ENCODE measurements around the gene SET.

The SET gene

DNA sequence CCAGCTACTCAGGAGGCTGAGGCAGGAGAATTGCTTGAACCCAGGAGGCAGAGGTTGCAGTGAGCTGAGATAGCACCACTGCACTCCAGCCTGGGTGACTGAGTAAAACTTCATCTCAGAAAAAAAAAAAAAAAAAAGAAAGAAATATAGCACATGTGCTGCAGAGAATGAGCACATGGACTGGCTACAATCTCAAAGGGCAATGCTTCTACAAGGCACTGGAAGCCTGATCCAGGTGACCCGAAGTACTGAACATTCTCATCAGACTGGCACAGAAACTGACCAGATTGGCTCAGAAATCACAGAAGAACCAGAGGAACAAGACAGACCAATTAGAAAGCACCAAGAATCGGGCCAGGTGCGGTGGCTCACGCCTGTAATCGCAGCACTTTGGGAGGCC lies 37.2 kb upstream of the SET start:
- Histone ChIP-seq H3K27me3 (replicated peaks; ENCODE audit: control insufficient read depth, insufficient read depth, low read length) (no peaks in the 10 kb centered on the region), H3K4me3 (replicated peaks; ENCODE audit: low read depth, low read length) (no peak overlapping the region), H3K36me3 (ENCODE audit: control insufficient read depth, insufficient read depth, low read length) (no peaks in the 10 kb centered on the region)
- TF ChIP-seq, protein P1, sequence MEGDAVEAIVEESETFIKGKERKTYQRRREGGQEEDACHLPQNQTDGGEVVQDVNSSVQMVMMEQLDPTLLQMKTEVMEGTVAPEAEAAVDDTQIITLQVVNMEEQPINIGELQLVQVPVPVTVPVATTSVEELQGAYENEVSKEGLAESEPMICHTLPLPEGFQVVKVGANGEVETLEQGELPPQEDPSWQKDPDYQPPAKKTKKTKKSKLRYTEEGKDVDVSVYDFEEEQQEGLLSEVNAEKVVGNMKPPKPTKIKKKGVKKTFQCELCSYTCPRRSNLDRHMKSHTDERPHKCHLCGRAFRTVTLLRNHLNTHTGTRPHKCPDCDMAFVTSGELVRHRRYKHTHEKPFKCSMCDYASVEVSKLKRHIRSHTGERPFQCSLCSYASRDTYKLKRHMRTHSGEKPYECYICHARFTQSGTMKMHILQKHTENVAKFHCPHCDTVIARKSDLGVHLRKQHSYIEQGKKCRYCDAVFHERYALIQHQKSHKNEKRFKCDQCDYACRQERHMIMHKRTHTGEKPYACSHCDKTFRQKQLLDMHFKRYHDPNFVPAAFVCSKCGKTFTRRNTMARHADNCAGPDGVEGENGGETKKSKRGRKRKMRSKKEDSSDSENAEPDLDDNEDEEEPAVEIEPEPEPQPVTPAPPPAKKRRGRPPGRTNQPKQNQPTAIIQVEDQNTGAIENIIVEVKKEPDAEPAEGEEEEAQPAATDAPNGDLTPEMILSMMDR (IDR thresholded peaks at IDR 0.05; ENCODE audit: insufficient read depth, low read length, poor library complexity, severe bottlenecking): no peak
- DNase-seq (ENCODE audit: extremely low read depth, insufficient read length): no peak

DNA sequence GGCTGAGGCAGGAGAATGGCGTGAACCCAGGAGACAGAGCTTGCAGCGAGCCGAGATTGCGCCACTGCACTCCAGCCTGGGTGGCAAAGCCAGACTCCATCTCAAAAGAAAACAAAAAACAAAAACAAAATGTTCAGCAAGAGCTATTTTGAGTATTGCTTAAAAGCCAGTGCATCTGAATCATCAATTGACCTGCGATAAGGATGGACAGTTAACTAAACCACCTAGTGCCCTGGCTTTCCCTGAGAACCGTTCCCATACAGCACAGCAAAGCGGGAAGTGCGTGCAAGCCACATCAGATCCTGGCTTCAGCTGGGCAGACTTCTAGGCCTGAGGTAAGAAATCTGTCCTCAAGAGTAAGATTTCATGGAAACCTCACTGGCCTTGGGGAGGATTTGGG lies 35.1 kb upstream of the SET start:
- Histone ChIP-seq H3K36me3 (ENCODE audit: control insufficient read depth, insufficient read depth, low read length) (no peaks in the 10 kb centered on the region), H3K4me3 (replicated peaks; ENCODE audit: low read depth, low read length) (no peak overlapping the region), H3K27me3 (replicated peaks; ENCODE audit: control insufficient read depth, insufficient read depth, low read length) (no peaks in the 10 kb centered on the region)
- no peak for DNase-seq (ENCODE audit: extremely low read depth, insufficient read length)
- TF ChIP-seq, protein P1 (IDR thresholded peaks at IDR 0.05; ENCODE audit: insufficient read depth, low read length, poor library complexity, severe bottlenecking): no peak

DNA sequence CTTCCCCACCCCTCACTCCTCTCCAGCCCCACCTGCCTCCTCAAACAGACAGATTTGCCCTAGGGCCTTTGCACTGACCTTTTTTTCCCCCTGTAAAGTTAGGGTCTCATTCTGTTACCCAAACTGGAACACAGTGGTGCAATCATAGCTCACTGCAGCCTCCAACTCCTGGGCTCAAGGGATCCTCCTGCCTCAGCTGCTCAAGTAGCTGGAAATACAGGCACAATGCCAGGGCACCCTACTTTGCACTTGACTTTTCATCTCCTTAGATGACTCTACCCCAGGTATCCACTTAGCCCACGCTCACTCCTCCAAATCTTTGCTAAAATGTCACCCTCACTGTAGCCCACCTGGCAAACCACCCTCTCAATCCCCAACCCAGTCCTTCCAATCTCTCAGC lies 34.5 kb upstream of the SET start:
- H3K36me3 ChIP-seq (ENCODE audit: control insufficient read depth, insufficient read depth, low read length): no peaks in the 10 kb centered on the region
- TF ChIP-seq, protein P1 (IDR thresholded peaks at IDR 0.05; ENCODE audit: insufficient read depth, low read length, poor library complexity, severe bottlenecking): no peak
- no peak overlapping the region for H3K4me3 ChIP-seq (replicated peaks; ENCODE audit: low read depth, low read length)
- DNase-seq (ENCODE audit: extremely low read depth, insufficient read length): no peak
- no peaks in the 10 kb centered on the region for H3K27me3 ChIP-seq (replicated peaks; ENCODE audit: control insufficient read depth, insufficient read depth, low read length)

DNA sequence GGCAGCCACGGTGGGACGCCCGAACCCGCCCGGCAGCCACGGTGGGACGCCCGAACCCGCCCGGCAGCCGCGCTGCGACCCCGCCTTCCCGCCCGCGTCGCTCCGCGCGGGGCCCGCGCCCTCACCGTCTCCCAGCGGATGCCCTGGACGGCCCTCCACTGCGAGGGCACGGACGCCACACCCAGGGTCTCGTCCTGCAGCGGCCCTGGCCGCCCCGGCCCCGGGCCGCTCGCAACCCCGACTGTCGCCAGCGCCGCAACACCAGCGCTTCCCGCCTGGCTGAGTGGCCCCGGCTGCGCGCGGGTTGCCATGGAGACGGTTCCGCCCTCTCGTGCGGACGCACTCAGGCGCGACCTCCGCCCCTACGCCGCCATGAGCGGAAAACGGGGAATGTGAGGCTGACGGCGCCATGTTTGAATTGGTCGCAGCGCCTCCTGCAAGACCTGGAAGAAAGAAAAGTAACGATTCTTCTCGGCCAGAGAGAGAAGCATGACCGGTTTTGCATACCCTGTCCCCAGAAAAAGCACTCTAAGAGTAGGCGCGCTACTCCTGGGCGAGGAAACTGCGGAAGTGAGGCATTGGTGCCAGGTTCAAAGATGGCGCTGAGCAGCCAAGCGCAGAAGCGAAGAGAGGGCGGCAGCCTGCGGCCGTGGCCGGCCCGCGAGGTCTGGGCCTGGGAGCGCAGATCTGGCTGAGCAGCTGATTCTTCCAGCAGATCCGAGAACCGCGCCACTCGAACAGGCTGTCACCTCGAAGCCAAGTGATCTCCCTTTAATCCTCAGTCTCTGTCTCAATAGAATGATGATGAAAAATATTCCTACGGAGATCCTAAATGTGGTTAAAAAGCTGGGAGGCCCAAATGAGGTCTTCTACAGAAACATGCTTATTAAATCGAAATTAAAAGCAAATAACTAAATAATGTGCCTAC lies 32.3 kb upstream of the SET start, which contains the start of gene DYNC2I2:
DYNC2I2 (minus strand) TSS at position 432 of the 928 bp plus-strand sequence; CDS start at position 311, 121 bp downstream.
- peak; percentile 87 for DNase-seq (ENCODE audit: extremely low read depth, insufficient read length)
- Histone ChIP-seq H3K36me3 (ENCODE audit: control insufficient read depth, insufficient read depth, low read length) (no peaks in the 10 kb centered on the region), H3K4me3 (replicated peaks; ENCODE audit: low read depth, low read length) (peak within 1 kb of the TSS; percentile 70), H3K27me3 (replicated peaks; ENCODE audit: control insufficient read depth, insufficient read depth, low read length) (no peaks in the 10 kb centered on the region)
- TF ChIP-seq, protein P1 (IDR thresholded peaks at IDR 0.05; ENCODE audit: insufficient read depth, low read length, poor library complexity, severe bottlenecking): no peak

DNA sequence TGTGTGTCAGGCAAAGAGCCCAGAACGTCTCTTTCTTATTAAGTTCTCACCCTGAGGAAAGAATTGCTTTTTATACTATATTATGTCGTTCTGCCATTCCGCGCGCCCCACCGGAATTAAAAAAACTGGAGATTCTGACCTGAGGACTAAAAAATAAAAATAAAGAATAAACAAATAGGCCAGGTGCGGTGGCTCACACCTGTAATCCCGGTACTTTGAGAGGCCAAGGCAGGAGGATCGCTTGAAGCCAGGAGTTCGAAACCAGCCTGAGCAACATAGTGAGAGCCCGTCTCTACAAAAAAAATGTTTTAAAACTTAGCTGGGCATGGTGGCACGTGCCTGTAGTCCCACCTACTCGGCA lies 31.7 kb upstream of the SET start:
- DNase-seq (ENCODE audit: extremely low read depth, insufficient read length): no peak
- Histone ChIP-seq H3K36me3 (ENCODE audit: control insufficient read depth, insufficient read depth, low read length) (no peaks in the 10 kb centered on the region), H3K4me3 (replicated peaks; ENCODE audit: low read depth, low read length) (no peak overlapping the region), H3K27me3 (replicated peaks; ENCODE audit: control insufficient read depth, insufficient read depth, low read length) (no peaks in the 10 kb centered on the region)
- TF ChIP-seq, protein P1 (IDR thresholded peaks at IDR 0.05; ENCODE audit: insufficient read depth, low read length, poor library complexity, severe bottlenecking): no peak
